Osteocyte (in vitro differentiated cells): Measurements from ENCODE around the gene ZSWIM7. TPM values are rescaled to one million over a fixed set of nuclear protein-coding genes. Genes with fewer than 3 reads are reported as not detected.

Experiments used
- DNase-seq: peaks from one replicate; pipeline ENCODE4 v3.0.0; 2021; ENCODE audit warnings: mixed read lengths; ENCODE audit not compliant: unreplicated experiment; ENCODE audit errors: extremely low spot score
- H3K27ac Mint-ChIP-seq: one replicate; pipeline ENCODE4 v1.8.0; 2021; ENCODE audit warnings: mild to moderate bottlenecking, mixed read lengths; ENCODE audit not compliant: unreplicated experiment
- H3K27me3 Mint-ChIP-seq: one replicate; pipeline ENCODE4 v1.8.0; 2021; ENCODE audit warnings: mixed read lengths; ENCODE audit not compliant: unreplicated experiment
- H3K36me3 Mint-ChIP-seq: one replicate; pipeline ENCODE4 v1.8.0; 2021; ENCODE audit warnings: mixed read lengths; ENCODE audit not compliant: unreplicated experiment
- H3K4me1 Mint-ChIP-seq: one replicate; pipeline ENCODE4 v1.8.0; 2021; ENCODE audit warnings: mixed read lengths; ENCODE audit not compliant: unreplicated experiment
- H3K4me3 Mint-ChIP-seq: one replicate; pipeline ENCODE4 v1.8.0; 2021; ENCODE audit warnings: mild to moderate bottlenecking, moderate library complexity, mixed read lengths; ENCODE audit not compliant: unreplicated experiment
- H3K9me3 Mint-ChIP-seq: one replicate; pipeline ENCODE4 v1.8.0; 2021; ENCODE audit warnings: mixed read lengths; ENCODE audit not compliant: unreplicated experiment
- CTCF ChIP-seq: fragments of 200-600 bp; sonication (generic); IDR thresholded peaks from 2 replicates; pipeline ENCODE4 v1.5.0; 2021; ENCODE audit warnings: antibody characterized with exemption, mild to moderate bottlenecking, moderate library complexity
- total RNA-seq: library from RNA; stranded (reverse); gene quantifications from 2 replicates; pipeline ENCODE4 v1.2.1, GENCODE V29; 2021

The ZSWIM7 gene
- total RNA-seq, 1 donor from 2014 or later = 22.2 TPM

GRCh38 chr17:15952916-15953790, 46.4 kb downstream of the ZSWIM7 start:
- no peak for TF ChIP-seq CTCF
- no peaks in the 10 kb centered on the region for H3K27me3 Mint-ChIP-seq

GRCh38 chr17:15952048-15952532, 47.4 kb downstream of the ZSWIM7 start:
- Mint-ChIP-seq H3K27ac (no peak overlapping the region), H3K4me1 (peaks cover 52% of the 10 kb centered on the region), H3K27me3 (no peaks in the 10 kb centered on the region), H3K9me3 (no peaks in the 10 kb centered on the region), H3K4me3 (no peak overlapping the region), H3K36me3 (peaks cover 6% of the 10 kb centered on the region)
- DNase-seq = no peak
- no peak for TF ChIP-seq CTCF

More at GRCh38 chr17:15952916-15953790, 46.4 kb downstream of the ZSWIM7 start:
- H3K4me1 Mint-ChIP-seq = peaks cover 47% of the 10 kb centered on the region
- no peak for DNase-seq
- no peak overlapping the region for H3K4me3 Mint-ChIP-seq
- peak overlapping the region; percentile 82 for H3K27ac Mint-ChIP-seq
- H3K36me3 Mint-ChIP-seq = peaks cover 8% of the 10 kb centered on the region
- no peaks in the 10 kb centered on the region for H3K9me3 Mint-ChIP-seq

DNA sequence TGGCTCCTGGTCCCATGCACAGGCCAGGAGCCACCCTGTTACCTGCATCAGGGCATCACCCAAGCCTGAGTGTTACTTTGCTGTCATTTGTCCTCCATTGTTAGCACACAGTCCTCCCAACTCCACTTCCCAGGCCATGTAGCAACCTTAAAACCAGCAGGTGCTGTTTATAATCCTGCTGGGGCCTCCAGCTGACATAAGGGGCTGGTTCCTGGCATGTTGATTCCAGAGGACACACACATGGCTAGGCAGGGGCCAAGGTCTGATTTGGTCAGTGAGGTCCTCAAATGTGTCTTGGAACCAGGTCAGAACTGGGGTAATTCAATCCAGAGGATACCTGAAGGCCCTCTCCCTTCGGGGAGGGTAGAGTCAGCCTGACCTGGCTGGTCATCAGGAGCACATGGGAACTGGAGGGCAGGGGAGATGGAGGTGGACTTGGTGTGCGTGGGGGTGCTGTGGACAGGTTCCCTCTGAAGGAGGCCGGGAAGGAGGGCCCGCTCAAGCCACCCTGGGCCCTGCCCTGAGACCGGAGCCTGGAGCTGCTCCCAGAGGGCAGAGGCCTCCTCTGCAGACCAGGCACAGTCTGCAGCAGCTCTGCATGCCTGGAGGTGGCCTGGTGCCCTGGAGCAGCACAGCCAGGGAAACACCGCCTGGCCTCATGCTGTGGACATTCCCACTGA, 48.0 kb downstream of the ZSWIM7 start:
- peaks cover 54% of the 10 kb centered on the region for H3K4me1 Mint-ChIP-seq
- no peak overlapping the region for H3K27ac Mint-ChIP-seq

DNA sequence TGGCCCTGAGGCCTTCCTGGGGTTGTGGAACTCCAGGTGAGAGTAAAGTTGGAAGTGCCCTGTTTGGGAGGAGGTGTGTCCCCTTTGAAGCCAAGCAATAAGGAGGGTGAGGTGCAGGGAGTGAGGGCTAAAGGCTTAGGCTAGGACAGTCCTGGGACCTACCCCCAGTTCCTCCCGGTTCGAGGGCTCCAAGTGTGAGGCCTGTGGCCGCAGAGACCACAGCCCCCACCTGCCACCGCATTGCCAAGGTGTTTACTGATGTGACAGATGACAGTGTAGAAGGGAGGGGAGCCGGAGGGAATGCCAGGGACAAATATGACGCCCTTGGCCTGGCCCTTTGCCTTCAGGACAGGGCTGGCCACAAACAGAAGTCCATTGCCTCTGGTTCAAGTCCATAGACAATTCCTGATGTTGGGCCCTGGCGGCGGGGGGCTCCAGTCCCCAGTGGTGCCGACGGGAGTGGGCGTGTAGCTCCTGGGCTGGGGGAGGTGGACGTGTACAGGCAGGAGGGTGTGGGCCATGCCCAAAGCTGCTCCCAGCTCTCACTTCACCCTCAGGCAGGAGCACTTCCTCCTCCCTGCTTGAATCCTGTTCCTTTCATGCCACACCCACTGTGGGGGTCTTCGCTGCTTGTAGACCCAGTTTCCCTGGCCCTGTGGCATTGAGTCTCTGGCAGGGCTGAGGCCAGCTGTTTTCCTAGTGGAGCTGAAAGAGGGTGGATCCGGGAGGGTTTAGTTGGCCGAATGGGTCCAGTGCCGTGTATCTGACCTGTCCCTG, 51.3 kb downstream of the ZSWIM7 start:
- Mint-ChIP-seq H3K4me3 (no peak overlapping the region), H3K9me3 (no peaks in the 10 kb centered on the region), H3K36me3 (peaks cover 6% of the 10 kb centered on the region), H3K4me1 (peaks cover 46% of the 10 kb centered on the region), H3K27me3 (no peaks in the 10 kb centered on the region), H3K27ac (peak overlapping the region; percentile 53)
- DNase-seq = no peak
- TF ChIP-seq CTCF = no peak

More for the DNA sequence above, 48.0 kb downstream of the ZSWIM7 start:
- DNase-seq = no peak
- no peaks in the 10 kb centered on the region for H3K27me3 Mint-ChIP-seq
- TF ChIP-seq CTCF = no peak
- H3K9me3 Mint-ChIP-seq = no peaks in the 10 kb centered on the region
- H3K4me3 Mint-ChIP-seq = no peak overlapping the region
- H3K36me3 Mint-ChIP-seq = peaks cover 6% of the 10 kb centered on the region
